ENCODE data around the gene PCP4L1. TPM values are rescaled to one million over a fixed set of nuclear protein-coding genes. Genes with fewer than 3 reads are reported as not detected.
"Not testable (repeated sequence)": the region's sequence is repeated elsewhere in the genome, so short reads cannot be mapped to it uniquely, and the experiment has no call there.

PCP4L1 gene
- polyA plus RNA-seq, 1 donor = 0.23 TPM

GRCh38 chr1:161315841-161316674 is 57.5 kb downstream of the PCP4L1 start:
- DNase-seq = not testable (repeated sequence)

- DNase-seq = no peak
Observed at GRCh38 chr1:161324020-161324419, 65.5 kb downstream of the PCP4L1 start.

- no peak for DNase-seq
Observed at GRCh38 chr1:161330346-161330745, 71.8 kb downstream of the PCP4L1 start.

- no peak for DNase-seq
Observed at GRCh38 chr1:161333166-161333565, 74.6 kb downstream of the PCP4L1 start.

Other genes with a start within 250 kb of the PCP4L1 start
- 12.4 TPM for gene F11R, start 237.6 kb upstream of the PCP4L1 start, polyA plus RNA-seq (ENCODE audit: insufficient read length)
- gene TSTD1, start 219.8 kb upstream of the PCP4L1 start, polyA plus RNA-seq (ENCODE audit: insufficient read length) = 30.0 TPM
- 34.8 TPM for gene USF1, start 212.8 kb upstream of the PCP4L1 start, polyA plus RNA-seq (ENCODE audit: insufficient read length)
- gene ARHGAP30, start 188.9 kb upstream of the PCP4L1 start, polyA plus RNA-seq (ENCODE audit: insufficient read length) = 4.7 TPM
- gene NECTIN4, start 169.2 kb upstream of the PCP4L1 start, polyA plus RNA-seq (ENCODE audit: insufficient read length) = 0.43 TPM
- gene KLHDC9, start 160.4 kb upstream of the PCP4L1 start, polyA plus RNA-seq (ENCODE audit: insufficient read length) = 0.86 TPM
- gene PFDN2, start 140.7 kb upstream of the PCP4L1 start, polyA plus RNA-seq (ENCODE audit: insufficient read length) = 66.3 TPM
- gene NIT1, start 140.6 kb upstream of the PCP4L1 start, polyA plus RNA-seq (ENCODE audit: insufficient read length) = 30.9 TPM
- 43.2 TPM for gene DEDD, start 126.1 kb upstream of the PCP4L1 start, polyA plus RNA-seq (ENCODE audit: insufficient read length)
- gene UFC1, start 104.8 kb upstream of the PCP4L1 start, polyA plus RNA-seq (ENCODE audit: insufficient read length) = 91.5 TPM
- 28.6 TPM for gene USP21, start 99.2 kb upstream of the PCP4L1 start, polyA plus RNA-seq (ENCODE audit: insufficient read length)
- gene PPOX, start 92.3 kb upstream of the PCP4L1 start, polyA plus RNA-seq (ENCODE audit: insufficient read length) = 23.5 TPM
- 26.6 TPM for gene B4GALT3, start 81.2 kb upstream of the PCP4L1 start, polyA plus RNA-seq (ENCODE audit: insufficient read length)
- 11.2 TPM for gene ADAMTS4, start 59.7 kb upstream of the PCP4L1 start, polyA plus RNA-seq (ENCODE audit: insufficient read length)
- 144 TPM for gene NDUFS2, start 56.4 kb upstream of the PCP4L1 start, polyA plus RNA-seq (ENCODE audit: insufficient read length)
- gene FCER1G, start 43.5 kb upstream of the PCP4L1 start, polyA plus RNA-seq (ENCODE audit: insufficient read length) = 21.4 TPM
- not detected for gene APOA2, start 35.1 kb upstream of the PCP4L1 start, polyA plus RNA-seq (ENCODE audit: insufficient read length)
- 9.0 TPM for gene TOMM40L, start 32.7 kb upstream of the PCP4L1 start, polyA plus RNA-seq (ENCODE audit: insufficient read length)
- gene NR1I3, start 20.5 kb upstream of the PCP4L1 start, polyA plus RNA-seq (ENCODE audit: insufficient read length) = 1.1 TPM
- 12.0 TPM for gene MPZ, start 51.2 kb downstream of the PCP4L1 start, polyA plus RNA-seq (ENCODE audit: insufficient read length)
- 113 TPM for gene SDHC, start 55.6 kb downstream of the PCP4L1 start, polyA plus RNA-seq (ENCODE audit: insufficient read length)
- 2.5 TPM for gene CFAP126, start 109.1 kb downstream of the PCP4L1 start, polyA plus RNA-seq (ENCODE audit: insufficient read length)
- gene FCGR2A, start 246.7 kb downstream of the PCP4L1 start, polyA plus RNA-seq (ENCODE audit: insufficient read length) = 7.2 TPM